SJSA1 (cell line): ENCODE data around the gene STK32B. TPM values are rescaled to one million over a fixed set of nuclear protein-coding genes. Genes with fewer than 3 reads are reported as not detected.

Experiments
- total RNA-seq: library from RNA; depleted of rRNA; stranded (reverse); fragments of >200 nt; shearing (Covaris generic); gene quantifications from 2 replicates; pipeline ENCODE4 v1.2.3, GENCODE V29; 2014; rRNA removed

Gene STK32B
- total RNA-seq, 1 experiment from 2014 or later: 0.50 TPM

Other genes with a start within 250 kb of the STK32B start
- 10.9 and 11.9 TPM in 2 replicates for gene MSX1, start 191.8 kb upstream of the STK32B start, total RNA-seq
- gene CYTL1, start 32.0 kb upstream of the STK32B start, total RNA-seq: 0.76 and 1.3 TPM in 2 replicates